Right ventricle myocardium superior (tissue), 1 donor: ENCODE results near the gene STRBP. TPM values are rescaled to one million over a fixed set of nuclear protein-coding genes. Genes with fewer than 3 reads are reported as not detected.
"Not testable (repeated sequence)": the region's sequence is repeated elsewhere in the genome, so short reads cannot be mapped to it uniquely, and the experiment has no call there.

ENCODE experiments used
- ATAC-seq: fragments of 200-7000 bp; cut with Tn5 transposase; one replicate; pipeline ENCODE4 v1.9.1; 2020; ENCODE audit warnings: mild to moderate bottlenecking; ENCODE audit not compliant: poor library complexity
- DNase-seq: peaks from one replicate; pipeline ENCODE4 v3.0.0-alpha.2; 2020
- intact Hi-C: fragments of 100-400 bp; cut with DNase I; formaldehyde crosslinking; loops from one replicate; pipeline ENCODE4 v1.11.2; 2022
- long read RNA-seq: library from polyadenylated mRNA; unstranded; transcript quantifications from one replicate; pipeline ENCODE4 v2.0.0, GENCODE V29; 2021
- total RNA-seq: library from RNA; stranded (reverse); fragmentation: NEBNext Ultra II Directional; extraction: Animal tissue kit (Norgen Biotek cat#: 25700); gene quantifications from one replicate; pipeline ENCODE4 v1.2.1, GENCODE V29; 2021
- donor health status: DM: no; HTN: yes; CAD: no; lungs with severe emphysema.

STRBP gene
- total RNA-seq, result 20.3 TPM
- long read RNA-seq, partial matches to known transcripts, result 1 of 35 reads
- long read RNA-seq, other reads (novel, unspliced or antisense), result 34 of 35 reads

GRCh38 chr9:123268465-123269259 is at the start of gene STRBP:
Gene STRBP (minus strand): TSS chr9:123268586. CDS start chr9:123184134, 84,452 bp downstream.
- intact Hi-C loops, result no loop called here
- DNase-seq, result peak; percentile 94
- peak; percentile 98 for ATAC-seq

DNA sequence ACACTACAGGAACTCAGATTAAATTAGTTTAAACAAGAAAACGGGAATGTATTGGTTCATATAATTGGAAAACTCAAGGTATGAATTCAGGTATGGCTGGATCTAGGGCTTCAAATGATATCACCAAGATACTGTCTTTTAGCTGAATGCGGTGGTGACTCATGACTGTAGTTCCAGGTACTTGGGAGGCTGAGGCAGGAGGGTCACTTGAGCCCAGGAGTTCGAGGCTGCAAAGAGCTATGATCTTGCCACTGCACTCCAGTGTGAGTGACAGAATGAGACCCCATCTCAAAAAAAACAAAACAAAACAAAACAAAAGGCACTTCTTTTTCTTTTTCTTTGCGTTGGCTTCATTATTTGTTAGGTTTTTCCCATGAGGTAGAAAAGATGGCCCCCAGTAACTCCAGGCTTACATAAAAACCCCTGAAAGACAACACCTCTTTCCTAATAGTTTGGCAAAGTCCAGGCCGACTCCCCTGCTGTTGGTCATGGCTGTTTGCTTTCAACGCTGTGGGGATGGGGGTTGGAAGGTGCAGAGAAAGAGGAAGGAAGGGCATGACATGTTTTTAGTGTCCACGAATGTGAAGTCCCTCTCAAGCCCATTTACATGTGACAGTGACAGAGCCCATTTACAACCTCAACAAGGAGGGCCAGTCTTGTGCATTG is 47.8 kb upstream of the STRBP start:
- ATAC-seq (no peak), DNase-seq (no peak)
- intact Hi-C loops, result no loop called here

DNA sequence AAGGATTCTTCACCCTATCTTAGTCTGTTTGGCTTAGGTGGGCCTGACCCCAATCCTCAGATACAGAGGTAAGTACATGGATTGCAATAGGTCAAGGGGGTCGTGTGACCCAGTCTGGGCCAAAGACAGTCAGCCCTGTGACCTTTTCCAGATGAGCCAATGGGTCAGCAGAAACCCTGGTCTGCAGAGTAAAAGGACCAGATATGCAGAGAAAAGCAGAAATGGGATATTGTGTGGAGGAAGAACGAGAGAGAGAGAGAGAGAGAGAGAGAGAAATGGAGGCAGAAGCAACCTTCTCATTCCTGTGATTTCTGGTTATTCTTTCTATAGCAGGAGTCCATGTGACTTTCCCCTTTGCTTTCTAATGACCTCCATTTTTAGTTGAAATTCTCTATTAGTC is 47.2 kb upstream of the STRBP start:
- intact Hi-C loops, result no loop called here
- no peak for ATAC-seq
- no peak for DNase-seq

DNA sequence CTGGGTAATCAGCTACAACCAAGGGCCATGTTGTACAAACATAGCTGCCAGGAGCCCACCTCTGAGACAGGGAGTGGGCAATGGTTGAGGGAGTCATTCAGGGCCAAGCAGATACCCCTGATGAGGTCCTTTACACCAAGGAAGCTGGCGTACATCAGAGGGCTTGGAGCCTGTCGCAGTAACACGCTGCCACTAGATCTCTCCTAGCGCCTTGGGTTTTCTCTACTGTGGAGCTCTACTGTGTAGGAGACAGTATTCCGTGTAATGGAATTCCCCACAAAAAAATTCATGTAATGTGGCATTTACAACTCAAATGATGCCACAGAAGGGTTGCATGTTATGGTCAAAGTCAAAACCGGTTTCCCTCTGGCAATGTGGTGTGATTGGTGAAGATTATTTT is 46.2 kb upstream of the STRBP start:
- intact Hi-C loops, result no loop called here
- no peak for ATAC-seq
- no peak for DNase-seq

- ATAC-seq (no peak), DNase-seq (no peak)
- intact Hi-C loops, result no loop called here
These were observed 44.0 kb upstream of the STRBP start for GRCh38 chr9:123312306-123312877.

DNA sequence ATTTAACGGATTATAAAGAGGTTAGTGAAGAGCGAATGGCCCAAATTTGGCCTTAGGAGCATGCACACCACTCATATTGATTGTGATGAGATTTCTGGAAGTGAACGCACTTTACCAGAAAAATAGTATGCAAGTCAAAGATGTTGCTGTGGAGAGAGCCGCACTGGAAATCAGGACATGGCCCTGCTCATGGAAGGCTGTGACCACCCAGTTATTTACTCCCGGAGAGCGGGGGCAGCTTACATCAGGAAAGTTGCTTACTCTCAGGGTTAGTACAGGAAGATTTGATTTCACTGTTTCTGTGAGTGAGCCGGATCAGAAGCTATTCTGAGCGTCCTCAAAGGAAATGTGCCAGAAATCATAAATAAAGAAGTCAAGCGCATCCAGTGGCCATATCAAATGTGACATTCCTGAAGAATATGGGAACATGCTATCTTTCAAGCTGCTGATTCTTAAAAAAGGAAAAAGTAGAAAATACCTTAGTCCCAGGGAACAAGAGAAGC is 42.9 kb upstream of the STRBP start:
- ATAC-seq, result no peak
- no peak for DNase-seq
- intact Hi-C loops, result no loop called here

DNA sequence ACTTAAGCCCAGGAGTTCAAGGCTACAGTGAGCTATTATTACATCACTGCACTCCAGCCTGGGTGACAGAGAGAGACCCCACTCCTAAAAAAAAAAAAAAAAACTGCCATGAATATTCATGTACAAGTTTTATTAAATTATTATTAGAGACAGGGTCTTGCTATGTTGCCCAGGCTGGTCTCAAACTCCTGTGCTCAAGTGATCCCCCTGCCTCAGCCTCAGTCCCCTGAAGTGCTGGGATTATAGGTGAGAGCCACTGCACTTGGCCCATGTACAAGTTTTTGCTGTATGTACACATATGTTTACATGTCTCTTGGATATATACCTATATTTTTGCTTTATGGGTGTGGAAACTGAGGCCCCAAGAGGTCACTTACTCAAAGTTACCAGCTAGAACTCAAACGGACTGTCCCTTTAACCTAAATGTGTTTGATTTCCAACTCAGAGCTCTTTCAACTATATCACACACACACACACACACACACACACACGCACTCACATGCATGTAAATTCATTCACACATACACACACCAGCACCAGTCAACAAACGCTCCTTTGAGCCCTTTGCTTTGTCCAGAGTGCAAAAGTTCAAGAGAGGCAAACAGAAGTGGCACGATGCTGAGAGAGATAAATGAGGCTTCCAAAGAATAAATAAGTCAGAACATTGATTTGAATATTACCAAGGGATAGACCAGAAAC is 42.3 kb upstream of the STRBP start:
- no peak for ATAC-seq
- intact Hi-C loops, result no loop called here
- DNase-seq, result no peak

- intact Hi-C loops, result no loop called here
- ATAC-seq (no peak), DNase-seq (no peak)
These were observed 41.2 kb upstream of the STRBP start for GRCh38 chr9:123309611-123310010.

DNA sequence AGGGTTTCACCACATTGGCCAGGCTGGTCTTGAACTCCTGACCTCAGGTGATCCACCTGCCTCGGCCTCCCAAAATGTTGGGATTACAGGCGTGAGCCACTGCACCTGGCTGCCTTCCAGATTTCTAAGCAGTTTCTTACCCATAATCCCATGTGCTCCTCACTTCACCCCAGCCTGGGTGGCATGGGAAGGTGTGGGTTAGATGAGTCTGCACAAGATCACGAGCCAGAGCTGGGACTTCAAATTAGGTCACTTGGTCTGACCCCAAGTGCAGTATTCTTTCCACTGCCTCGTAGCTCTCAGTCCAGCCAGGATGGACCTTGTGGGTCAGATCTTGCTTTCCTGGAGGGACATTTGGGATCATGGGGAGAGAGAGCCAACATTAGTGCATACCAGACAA is 37.5 kb upstream of the STRBP start:
- DNase-seq, result no peak
- peak; percentile 71 for ATAC-seq
- intact Hi-C loops, result no loop called here

DNA sequence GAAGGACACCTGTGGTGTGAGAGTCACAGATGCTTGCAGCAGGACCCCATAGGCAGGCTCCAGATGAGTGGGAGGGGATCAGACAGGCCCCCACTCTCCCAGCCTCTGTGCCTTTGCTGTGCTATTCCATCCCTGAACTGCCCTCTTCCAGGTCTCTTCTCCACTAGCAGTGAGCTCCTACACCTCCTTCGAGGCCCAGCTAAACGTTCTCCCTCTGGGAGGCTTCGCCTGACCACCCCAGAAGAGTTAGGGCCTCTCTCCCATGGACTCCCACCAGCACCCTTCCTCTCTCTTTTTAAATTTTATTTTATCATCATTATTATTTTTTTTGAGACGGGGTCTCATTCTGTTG is 35.9 kb upstream of the STRBP start:
- no peak for DNase-seq
- ATAC-seq, result no peak
- intact Hi-C loops, result no loop called here

- ATAC-seq (no peak), DNase-seq (no peak)
- intact Hi-C loops, result no loop called here
These were observed 34.2 kb upstream of the STRBP start for GRCh38 chr9:123302348-123303214.

GRCh38 chr9:123301936-123302335 is 33.5 kb upstream of the STRBP start:
- ATAC-seq, intact Hi-C loops, DNase-seq: not testable (repeated sequence)

GRCh38 chr9:123300554-123300953 is 32.2 kb upstream of the STRBP start:
- intact Hi-C loops, result no loop called here
- DNase-seq, result no peak
- peak; percentile 7 for ATAC-seq

- intact Hi-C loops, result no loop called here
- peak; percentile 43 for DNase-seq
These were observed 31.3 kb upstream of the STRBP start for GRCh38 chr9:123299558-123300126.

GRCh38 chr9:123296174-123296573 is 27.8 kb upstream of the STRBP start:
- DNase-seq (no peak), ATAC-seq (no peak)
- intact Hi-C loops, result no loop called here

More at GRCh38 chr9:123299558-123300126, 31.3 kb upstream of the STRBP start:
- ATAC-seq, result peak; percentile 91

DNA sequence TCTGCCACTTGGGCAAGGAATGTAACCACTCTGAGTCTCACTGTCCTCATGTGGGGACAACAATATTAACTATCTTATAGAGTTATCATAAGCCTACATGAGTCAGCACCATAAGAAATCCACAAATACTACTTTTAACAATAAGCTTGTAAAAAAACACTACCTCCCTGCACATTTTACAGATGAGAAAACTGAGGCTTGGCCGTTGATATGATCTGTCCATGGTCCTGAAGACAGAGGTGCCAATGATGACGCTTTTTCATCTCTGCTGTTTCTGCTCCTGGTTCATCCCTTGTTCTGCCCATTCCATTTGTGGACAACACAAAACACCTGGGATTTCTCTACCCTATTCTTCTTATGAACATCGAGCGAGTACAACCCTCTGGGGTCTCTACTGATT is 23.4 kb upstream of the STRBP start:
- no peak for ATAC-seq
- no peak for DNase-seq
- intact Hi-C loops, result no loop called here

GRCh38 chr9:123290764-123291163 is 22.4 kb upstream of the STRBP start:
- ATAC-seq (no peak), DNase-seq (no peak)
- intact Hi-C loops, result no loop called here

DNA sequence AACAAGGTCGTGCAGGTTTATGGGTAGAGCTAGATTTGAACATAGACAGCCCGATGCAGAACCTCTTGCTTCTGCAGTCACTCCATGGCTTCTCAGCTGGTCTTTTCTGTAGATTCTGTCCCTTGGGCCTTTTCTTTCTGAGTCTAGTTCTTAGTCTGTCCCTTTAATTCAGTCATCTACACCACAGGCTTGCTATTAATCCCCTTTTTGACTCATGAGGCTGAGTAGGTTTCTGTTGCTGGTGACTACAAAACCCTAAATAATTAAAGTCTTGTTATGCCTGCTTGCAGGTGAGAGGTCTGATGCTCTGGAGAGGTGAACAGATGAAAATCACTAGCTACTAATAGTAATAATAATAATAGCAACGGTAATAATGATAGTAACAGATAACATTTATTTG is 19.3 kb upstream of the STRBP start:
- intact Hi-C loops, result no loop called here
- DNase-seq (no peak), ATAC-seq (no peak)
